Activated T-cell treated with anti-CD3 and anti-CD28 coated beads, Interleukin-2, amount 50 U/mL, for 1 hour (primary cell): ENCODE measurements around the gene ZNF444.
"Not testable (repeated sequence)": the region's sequence is repeated elsewhere in the genome, so short reads cannot be mapped to it uniquely, and the experiment has no call there.

Experiments used
- DNase-seq: peaks from one replicate; pipeline ENCODE4 v3.0.0-alpha.2; 2020

Gene ZNF444

DNA sequence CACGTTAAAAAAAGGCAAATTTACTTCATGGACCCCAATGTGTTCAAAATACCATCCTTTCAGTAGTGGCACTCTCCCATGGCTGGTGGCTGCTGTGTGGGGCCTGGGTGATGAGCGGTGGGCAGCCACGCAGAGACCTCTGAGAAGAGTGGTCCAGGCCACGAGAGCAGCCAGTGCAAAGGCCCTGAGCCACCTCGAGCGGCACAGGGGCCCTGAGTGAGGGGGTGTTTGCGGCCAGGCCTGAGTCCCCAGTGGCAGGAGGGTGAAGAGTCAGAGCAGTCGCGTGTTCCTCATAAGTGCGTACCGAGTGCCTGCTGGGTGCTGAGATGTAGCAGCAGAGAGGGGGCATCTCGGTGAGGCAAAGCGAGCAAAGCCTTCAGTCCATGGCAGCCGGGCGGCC is 7.0 kb downstream of the ZNF444 start:
- DNase-seq: no peak

DNA sequence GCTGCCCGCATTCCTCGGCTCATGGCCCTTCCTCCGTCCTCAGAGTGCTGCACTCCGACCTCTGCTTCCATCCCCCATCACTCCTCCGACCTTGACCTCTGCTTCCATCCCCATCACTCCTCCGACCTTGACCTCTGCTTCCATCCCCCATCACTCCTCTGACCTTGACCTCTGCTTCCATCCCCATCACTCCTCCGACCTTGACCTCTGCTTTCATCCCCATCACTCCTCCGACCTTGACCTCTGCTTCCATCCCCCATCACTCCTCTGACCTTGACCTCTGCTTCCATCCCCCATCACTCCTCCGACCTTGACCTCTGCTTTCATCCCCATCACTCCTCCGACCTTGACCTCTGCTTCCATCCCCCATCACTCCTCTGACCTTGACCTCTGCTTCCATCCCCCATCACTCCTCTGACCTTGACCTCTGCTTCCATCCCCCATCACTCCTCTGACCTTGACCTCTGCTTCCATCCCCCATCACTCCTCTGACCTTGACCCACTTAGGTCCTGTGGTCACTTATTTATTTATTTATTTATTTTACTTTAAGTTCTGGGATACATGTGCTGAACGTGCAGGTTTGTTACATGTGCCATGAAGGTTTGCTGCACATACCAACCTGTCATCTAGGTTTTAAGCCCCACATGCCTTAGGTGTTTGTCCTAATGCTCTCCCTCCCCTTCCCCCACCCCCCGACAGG is 8.0 kb downstream of the ZNF444 start:
- DNase-seq: not testable (repeated sequence)

DNA sequence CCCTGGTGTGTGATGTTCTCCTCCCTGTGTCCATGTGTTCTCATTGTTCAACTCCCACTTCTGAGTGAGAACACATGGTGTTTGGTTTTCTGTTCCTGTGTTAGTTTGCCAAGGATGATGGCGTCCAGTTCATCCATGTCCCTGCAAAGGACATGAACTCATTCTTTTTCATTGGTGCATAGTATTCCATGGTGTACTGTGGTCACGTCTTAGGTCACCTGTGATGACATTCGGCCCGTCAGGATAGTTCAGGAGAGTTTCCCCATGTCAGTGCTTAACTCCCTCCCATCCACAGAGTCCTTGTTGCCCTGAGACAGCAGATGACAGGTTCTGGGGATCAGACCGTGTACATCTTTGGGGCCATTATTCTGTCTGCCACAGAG is 8.6 kb downstream of the ZNF444 start:
- DNase-seq: no peak

- no peak for DNase-seq
These were observed 9.3 kb downstream of the ZNF444 start for GRCh38 chr19:56150358-56150757.

- DNase-seq: no peak
These were observed 11.6 kb downstream of the ZNF444 start for GRCh38 chr19:56152644-56153043.

- no peak for DNase-seq
These were observed 12.4 kb downstream of the ZNF444 start for GRCh38 chr19:56153507-56153906.

- no peak for DNase-seq
These were observed 14.1 kb downstream of the ZNF444 start for GRCh38 chr19:56155124-56155687.

- DNase-seq: no peak
These were observed 15.7 kb downstream of the ZNF444 start for GRCh38 chr19:56156768-56157167.

- DNase-seq: no peak
These were observed 17.2 kb downstream of the ZNF444 start for GRCh38 chr19:56158170-56158757.

DNA sequence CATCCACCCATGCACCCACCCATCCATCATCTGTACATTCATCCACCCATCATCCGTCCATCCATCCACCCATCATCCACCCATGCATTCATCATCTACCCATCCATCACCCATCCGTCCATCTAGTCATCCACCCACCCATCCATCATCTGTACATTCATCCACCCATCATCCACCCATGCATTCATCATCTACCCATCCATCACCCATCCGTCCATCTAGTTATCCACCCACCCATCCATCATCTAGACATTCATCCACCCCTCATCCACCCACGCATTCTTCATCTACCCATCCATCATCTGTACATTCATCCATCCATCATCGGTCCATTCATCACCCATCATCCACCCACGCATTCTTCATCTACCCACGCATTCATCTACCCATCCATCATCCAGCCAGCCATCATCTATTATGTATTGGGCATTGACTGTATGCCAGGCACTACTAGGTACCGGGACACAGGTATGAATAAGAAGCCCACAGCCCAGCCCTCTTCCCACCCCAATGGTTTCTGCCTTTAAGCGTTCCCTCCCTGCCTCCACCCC is 18.0 kb downstream of the ZNF444 start:
- DNase-seq: no peak

DNA sequence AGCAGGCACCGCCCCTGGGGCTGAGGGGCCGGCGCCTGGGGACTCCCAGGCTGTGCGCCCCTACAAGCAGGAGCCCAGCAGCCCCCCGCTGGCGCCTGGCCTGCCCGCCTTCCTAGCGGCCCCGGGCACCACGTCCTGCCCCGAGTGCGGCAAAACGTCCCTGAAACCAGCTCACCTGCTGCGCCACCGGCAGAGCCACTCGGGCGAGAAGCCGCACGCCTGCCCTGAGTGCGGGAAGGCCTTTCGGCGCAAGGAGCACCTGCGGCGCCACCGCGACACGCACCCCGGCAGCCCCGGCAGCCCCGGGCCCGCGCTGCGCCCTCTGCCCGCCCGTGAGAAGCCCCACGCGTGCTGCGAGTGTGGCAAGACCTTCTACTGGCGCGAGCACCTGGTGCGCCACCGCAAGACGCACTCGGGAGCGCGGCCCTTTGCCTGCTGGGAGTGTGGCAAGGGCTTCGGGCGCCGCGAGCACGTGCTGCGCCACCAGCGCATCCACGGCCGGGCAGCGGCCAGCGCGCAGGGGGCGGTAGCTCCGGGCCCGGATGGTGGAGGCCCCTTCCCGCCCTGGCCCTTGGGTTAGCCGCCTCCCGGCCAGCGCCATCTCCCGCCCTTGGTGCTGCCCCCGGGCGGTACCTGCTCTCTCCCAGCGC is 18.7 kb downstream of the ZNF444 start:
- no peak for DNase-seq

- DNase-seq: no peak
These were observed 20.4 kb downstream of the ZNF444 start for GRCh38 chr19:56161534-56161933.

DNA sequence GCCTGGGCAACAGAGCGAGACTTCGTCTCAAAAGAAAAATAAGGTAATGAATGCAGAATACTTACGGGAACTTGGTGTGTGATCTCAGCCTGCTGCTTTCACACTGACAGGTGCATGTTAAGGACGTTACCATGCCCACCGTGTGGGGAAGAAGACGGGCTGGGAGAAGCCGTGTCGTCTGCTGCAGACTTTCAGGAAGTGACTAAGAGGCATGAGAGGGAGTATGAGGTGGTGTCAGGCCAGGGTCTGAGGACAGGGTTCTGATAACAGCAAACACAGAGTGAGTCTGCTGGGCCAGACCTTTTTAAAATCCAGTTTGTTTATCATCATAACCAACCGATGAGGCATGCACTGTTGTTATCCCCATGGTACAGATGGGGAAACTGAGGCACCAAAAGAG is 21.2 kb downstream of the ZNF444 start:
- DNase-seq: no peak

DNA sequence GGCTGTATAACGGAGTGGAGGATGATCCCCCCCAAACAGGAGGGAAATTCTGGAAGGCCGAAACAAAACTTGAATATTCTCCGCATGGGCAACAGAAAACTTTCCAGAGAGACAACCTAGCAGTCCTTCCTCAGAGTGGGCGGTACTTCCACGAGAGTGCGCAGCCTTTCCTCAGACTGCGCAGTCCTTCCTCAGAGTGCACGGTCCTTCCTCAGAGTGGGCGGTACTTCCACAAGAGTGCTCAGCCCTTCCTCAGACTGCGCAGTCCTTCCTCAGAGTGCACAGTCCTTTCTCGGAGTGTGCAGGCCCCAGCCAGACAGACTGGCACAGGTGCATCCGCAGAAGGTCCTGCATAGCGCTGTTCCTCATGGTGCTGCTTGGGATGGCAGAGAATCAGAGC is 22.0 kb downstream of the ZNF444 start:
- DNase-seq: no peak

DNA sequence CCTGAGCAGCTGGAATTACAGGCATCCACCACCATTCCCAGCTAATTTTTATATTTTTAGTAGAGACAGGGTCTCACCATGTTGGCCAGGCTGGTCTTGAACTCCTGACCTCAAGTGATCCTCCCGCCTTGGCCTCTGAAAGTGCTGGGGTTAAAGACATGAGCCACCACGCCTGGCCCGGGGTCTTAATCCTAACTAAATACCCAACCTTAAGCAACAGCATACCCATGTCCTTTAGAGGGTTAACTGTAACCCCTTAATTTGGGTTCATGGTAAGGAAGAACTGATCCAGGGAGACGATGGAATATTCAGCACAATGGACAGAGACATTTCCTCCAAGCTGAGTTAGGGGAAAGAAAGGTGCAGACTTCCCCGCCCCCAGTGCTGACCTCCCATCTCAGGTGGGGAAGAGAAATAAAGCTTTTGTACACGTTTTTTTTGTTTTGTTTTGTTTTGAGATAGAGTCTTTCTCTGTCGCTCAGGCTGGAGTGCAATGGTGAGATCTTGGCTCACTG is 26.0 kb downstream of the ZNF444 start:
- no peak for DNase-seq

- DNase-seq: no peak
These were observed 29.2 kb downstream of the ZNF444 start for GRCh38 chr19:56170261-56170660.

DNA sequence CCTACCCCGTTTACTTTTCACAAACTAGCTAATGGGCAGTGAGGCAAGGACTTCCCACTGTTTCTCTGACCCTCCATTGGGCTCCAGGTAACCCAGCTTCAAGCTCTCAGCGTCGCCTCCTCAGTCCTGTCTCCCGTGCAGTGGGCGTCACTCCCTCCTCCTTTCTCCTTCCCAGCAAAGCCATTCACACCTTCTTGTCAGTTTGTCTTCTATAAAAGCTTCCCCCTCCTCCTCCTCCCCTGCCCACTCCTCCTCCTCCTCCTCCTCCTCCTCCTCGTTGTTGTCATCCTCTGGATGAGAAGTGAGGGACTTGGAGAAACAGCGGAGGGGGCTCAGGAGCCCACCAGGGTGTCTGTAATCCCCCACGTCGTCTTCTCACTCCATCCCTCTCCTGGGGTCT is 33.0 kb downstream of the ZNF444 start:
- no peak for DNase-seq

DNA sequence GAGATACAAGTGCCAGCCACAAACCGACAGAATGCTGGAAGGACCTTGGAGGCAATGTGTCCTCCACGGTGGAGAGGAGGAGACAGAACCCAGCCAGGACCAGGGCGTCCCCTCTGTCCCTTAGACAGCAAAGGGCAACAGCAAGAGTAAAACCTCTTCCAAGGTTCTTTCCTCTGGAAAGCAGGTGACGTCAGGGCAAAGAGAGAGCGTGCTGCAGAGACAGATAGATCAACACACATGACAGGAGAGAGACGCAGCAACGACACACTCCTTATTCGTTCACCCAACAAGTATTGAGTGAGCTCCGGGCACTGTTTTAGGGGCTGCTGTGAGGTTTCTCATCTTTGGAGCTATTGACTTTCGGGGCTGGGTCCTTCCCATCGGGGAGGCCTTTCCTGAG is 33.5 kb downstream of the ZNF444 start:
- no peak for DNase-seq

DNA sequence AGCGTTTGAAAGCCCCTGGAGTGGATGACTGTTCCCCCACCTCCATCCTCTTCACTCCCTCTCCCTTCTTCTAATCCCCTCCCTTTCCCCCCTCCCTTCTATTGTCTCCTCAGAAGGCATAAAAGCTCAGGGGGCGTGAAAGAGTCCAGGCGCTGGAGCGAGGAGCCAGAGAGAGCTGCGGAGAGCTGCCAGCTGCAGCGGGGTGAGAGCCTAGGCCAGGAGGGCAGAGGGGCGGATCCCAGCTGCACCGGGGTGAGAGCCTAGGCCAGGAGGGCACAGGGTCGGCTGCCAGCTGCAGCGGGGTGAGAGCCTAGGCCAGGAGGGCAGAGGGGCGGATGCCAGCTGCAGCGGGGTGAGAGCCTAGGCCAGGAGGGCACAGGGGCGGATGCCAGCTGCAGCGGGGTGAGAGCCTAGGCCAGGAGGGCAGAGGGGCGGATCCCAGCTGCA is 34.8 kb downstream of the ZNF444 start, which contains the start of gene GALP:
Gene GALP, plus strand, starts transcription at position 148 of the 447 bp plus-strand sequence. CDS start 1,101 bp downstream, outside the sequence.
- not testable (repeated sequence) for DNase-seq

DNA sequence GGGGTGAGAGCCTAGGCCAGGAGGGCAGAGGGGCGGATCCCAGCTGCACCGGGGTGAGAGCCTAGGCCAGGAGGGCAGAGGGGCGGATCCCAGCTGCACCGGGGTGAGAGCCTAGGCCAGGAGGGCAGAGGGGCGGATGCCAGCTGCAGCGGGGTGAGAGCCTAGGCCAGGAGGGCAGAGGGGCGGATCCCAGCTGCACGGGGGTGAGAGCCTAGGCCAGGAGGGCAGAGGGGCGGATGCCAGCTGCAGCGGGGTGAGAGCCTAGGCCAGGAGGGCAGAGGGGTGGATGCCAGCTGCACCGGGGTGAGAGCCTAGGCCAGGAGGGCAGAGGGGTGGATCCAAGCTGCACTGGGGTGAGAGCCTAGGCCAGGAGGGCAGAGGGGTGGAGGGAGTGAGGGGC is 35.2 kb downstream of the ZNF444 start:
- not testable (repeated sequence) for DNase-seq

GRCh38 chr19:56176881-56177280 is 35.8 kb downstream of the ZNF444 start:
- no peak for DNase-seq

DNA sequence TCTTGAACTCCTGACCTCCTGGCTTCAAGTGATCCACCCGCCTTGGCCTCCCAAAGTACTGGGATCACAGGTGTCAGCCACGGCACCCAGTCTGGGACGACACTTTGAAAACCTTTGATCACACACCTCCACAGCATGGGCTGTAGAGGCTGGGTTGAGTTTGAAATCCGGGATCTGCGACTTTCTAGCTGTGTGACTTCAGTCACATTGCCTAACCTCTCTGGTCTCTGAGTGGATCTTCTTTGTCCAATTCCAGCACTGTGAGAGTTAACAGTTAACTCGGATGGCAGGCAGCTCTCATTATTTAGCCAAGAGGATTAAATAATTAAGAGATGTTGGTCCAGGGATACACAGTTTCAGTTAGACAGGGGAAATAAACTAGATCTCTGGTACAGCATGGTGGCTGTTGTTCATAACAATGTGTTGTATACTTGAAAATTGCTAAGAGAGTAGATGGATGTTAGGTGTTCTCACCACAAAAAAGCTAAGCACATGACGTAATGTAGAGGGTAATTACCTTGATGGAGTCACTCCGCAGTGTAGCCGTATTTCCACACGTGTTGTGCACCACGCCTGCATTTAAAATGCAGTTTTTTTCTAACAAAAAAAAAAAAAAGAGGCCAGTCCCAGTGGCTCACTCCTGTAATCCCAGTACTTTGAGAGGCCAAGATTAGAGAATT is 36.6 kb downstream of the ZNF444 start:
- no peak for DNase-seq

DNA sequence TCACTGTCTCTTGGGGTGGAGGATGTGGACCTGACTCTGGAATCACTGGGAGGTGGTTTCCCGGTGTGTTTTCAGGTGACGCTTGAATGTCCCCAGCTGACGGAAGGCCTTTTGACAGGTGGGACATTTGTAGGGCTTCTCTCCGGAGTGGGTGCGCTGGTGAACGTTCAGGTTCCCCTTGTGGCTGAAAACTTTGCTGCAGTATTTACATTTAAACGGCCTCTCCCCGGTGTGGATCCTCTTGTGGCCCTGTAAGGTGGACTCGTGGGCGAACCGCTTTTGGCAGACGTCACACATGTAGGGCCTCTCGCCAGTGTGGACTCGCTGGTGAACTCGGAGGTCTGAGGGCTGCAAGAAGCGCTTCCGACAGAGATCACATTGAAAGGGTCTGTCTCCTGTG is 48.7 kb downstream of the ZNF444 start:
- no peak for DNase-seq
